Measurements from ENCODE around the gene SRXN1. TPM values are rescaled to one million over a fixed set of nuclear protein-coding genes. Genes with fewer than 3 reads are reported as not detected.

The SRXN1 gene
- total RNA-seq, 1 donor from 2014 or later, result 13.3 TPM

GRCh38 chr20:652615-653109, 338 bp downstream of the SRXN1 start:
- DNase-seq (ENCODE audit: low spot score in 2 of 2, unreplicated experiment in 2 of 2), result peak in 1 of 2 experiments; percentile 58
- H3K36me3 Mint-ChIP-seq, result peaks cover 23% of the 10 kb centered on the region
- H3K4me3 Mint-ChIP-seq, result peak overlapping the region; percentile 70
- H3K27me3 Mint-ChIP-seq (ENCODE audit: low read depth), result no peaks in the 10 kb centered on the region
- no peak for TF ChIP-seq CTCF (IDR thresholded peaks at IDR 0.05; ENCODE audit: unreplicated experiment)
- H3K27ac Mint-ChIP-seq, result no peak overlapping the region
- peaks cover 18% of the 10 kb centered on the region for H3K4me1 Mint-ChIP-seq
- no peaks in the 10 kb centered on the region for H3K9me3 Mint-ChIP-seq

DNA sequence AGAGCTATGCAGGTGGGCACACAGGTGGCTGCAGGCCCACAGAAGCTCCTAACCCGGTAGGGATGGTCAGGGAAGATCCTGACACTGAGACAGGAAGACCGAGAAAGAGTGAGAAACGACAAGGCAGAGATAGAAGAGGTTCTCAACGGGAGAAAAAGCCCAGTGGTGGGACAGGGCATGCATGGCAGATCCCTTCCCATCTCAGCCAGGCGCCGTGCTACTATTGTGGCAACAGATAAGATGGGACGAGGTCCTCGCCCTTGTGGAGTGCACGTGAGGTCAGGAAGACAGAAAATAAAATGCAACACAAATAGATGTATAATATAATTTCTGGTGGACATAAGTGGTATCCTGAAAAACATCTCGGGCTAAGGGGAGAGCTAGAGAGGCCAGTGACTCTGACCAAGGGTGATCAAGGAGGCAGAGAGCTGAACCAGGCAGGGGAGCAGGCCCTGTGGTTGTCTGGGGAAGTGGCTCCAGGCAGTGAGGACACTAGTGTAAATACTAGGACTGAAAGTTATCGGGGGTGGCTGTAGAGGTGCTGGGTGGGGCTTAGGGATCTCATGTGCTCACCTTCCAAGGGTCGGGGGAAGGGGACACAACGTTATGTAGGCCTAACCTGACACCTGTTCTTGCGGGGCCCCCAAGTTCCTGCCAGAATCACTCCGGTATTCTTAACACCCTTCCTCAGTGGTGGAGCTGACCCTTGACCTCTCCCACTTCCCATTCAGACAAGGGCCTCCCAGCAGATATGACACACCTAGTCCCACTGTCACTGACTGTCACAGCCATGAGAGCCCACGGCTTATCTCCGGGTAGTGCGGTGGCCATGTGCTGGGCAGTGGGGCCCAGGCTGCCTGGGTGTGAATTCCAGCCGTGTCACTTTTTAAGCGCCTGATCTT, 1.0 kb downstream of the SRXN1 start:
- no peak for TF ChIP-seq CTCF (IDR thresholded peaks at IDR 0.05; ENCODE audit: unreplicated experiment)
- peaks cover 28% of the 10 kb centered on the region for H3K36me3 Mint-ChIP-seq
- H3K27me3 Mint-ChIP-seq (ENCODE audit: low read depth), result no peaks in the 10 kb centered on the region
- peaks cover 18% of the 10 kb centered on the region for H3K4me1 Mint-ChIP-seq
- DNase-seq (ENCODE audit: low spot score in 2 of 2, unreplicated experiment in 2 of 2), result no peak
- no peaks in the 10 kb centered on the region for H3K9me3 Mint-ChIP-seq
- H3K27ac Mint-ChIP-seq, result peak overlapping the region; percentile 31
- H3K4me3 Mint-ChIP-seq, result peak overlapping the region; percentile 70

DNA sequence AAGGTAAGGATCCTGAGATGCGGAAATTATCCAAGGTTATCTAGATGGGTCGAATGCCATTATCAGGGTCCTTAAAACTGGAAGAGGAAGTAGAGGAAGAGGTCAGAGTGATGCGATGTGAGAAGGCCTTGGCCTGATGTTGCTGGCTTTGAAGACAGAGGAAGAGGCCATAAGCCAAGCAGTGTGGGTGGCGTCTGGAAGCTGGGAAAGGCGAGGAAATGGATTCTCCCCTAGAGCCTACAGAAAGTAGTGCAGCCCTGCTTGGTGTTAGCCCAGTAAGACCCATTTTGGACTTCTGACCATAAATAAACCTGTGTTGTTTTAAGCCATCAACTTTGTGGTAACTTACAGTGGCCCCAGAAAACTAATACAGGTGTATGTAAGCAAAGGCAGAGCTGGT, 2.0 kb downstream of the SRXN1 start:
- Mint-ChIP-seq H3K36me3 (peaks cover 28% of the 10 kb centered on the region), H3K4me3 (peak overlapping the region; percentile 20), H3K27me3 (ENCODE audit: low read depth) (no peaks in the 10 kb centered on the region), H3K9me3 (no peaks in the 10 kb centered on the region), H3K4me1 (peaks cover 18% of the 10 kb centered on the region), H3K27ac (peak overlapping the region; percentile 1)
- DNase-seq (ENCODE audit: low spot score in 2 of 2, unreplicated experiment in 2 of 2), result no peak
- TF ChIP-seq CTCF (IDR thresholded peaks at IDR 0.05; ENCODE audit: unreplicated experiment), result no peak

- no peak for TF ChIP-seq CTCF (IDR thresholded peaks at IDR 0.05; ENCODE audit: unreplicated experiment)
- Mint-ChIP-seq H3K36me3 (peaks cover 28% of the 10 kb centered on the region), H3K27ac (no peak overlapping the region), H3K9me3 (no peaks in the 10 kb centered on the region), H3K27me3 (ENCODE audit: low read depth) (no peaks in the 10 kb centered on the region), H3K4me1 (peaks cover 18% of the 10 kb centered on the region), H3K4me3 (no peak overlapping the region)
- no peak for DNase-seq (ENCODE audit: low spot score in 2 of 2, unreplicated experiment in 2 of 2)
Observed at GRCh38 chr20:650281-650680, 2.7 kb downstream of the SRXN1 start.

- no peak for DNase-seq (ENCODE audit: low spot score in 2 of 2, unreplicated experiment in 2 of 2)
- peaks cover 28% of the 10 kb centered on the region for H3K36me3 Mint-ChIP-seq
- TF ChIP-seq CTCF (IDR thresholded peaks at IDR 0.05; ENCODE audit: unreplicated experiment), result no peak
- H3K27ac Mint-ChIP-seq, result no peak overlapping the region
- no peak overlapping the region for H3K4me3 Mint-ChIP-seq
- H3K9me3 Mint-ChIP-seq, result no peaks in the 10 kb centered on the region
- H3K4me1 Mint-ChIP-seq, result peaks cover 11% of the 10 kb centered on the region
- H3K27me3 Mint-ChIP-seq (ENCODE audit: low read depth), result no peaks in the 10 kb centered on the region
Observed at GRCh38 chr20:647479-648019, 5.5 kb downstream of the SRXN1 start.

Data from mesothelial cell of epicardium (in vitro differentiated cells).